IPS-18c (cell line): ENCODE measurements around the gene FTSJ1.
A peak's percentile ranks its signal among the peaks of the same experiment; 100 is the strongest.
"Not testable (repeated sequence)": the region's sequence is repeated elsewhere in the genome, so short reads cannot be mapped to it uniquely, and the experiment has no call there.

Source experiments
- H3K4me3 ChIP-seq: 2 replicates; pipeline ENCODE4 v1.7.0; 2013; ENCODE audit warnings: low read depth, mild to moderate bottlenecking, low read length, moderate library complexity; ENCODE audit not compliant: insufficient read depth
- H3K9me3 ChIP-seq: one replicate; pipeline ENCODE4 v1.6.1; 2013; ENCODE audit warnings: mild to moderate bottlenecking, low read length, moderate library complexity; ENCODE audit not compliant: control insufficient read depth, insufficient read depth

FTSJ1 gene

GRCh38 chrX:48475774-48476577, at the start of gene FTSJ1:
TSS of gene FTSJ1 (plus strand) at chrX:48476199. CDS start at chrX:48478048, 1,849 bp downstream.
- Histone ChIP-seq H3K4me3 (peak within 1 kb of the TSS; percentile 71), H3K9me3 (no peaks in the 10 kb centered on the region)

- not testable (repeated sequence) for H3K9me3 ChIP-seq, H3K4me3 ChIP-seq
Measured at GRCh38 chrX:48427027-48427716, 48.8 kb upstream of the FTSJ1 start.

GRCh38 chrX:48429606-48430005, 46.4 kb upstream of the FTSJ1 start:
- H3K4me3 ChIP-seq, H3K9me3 ChIP-seq: not testable (repeated sequence)

GRCh38 chrX:48430166-48430565, 45.8 kb upstream of the FTSJ1 start:
- not testable (repeated sequence) for H3K4me3 ChIP-seq, H3K9me3 ChIP-seq

- not testable (repeated sequence) for H3K9me3 ChIP-seq, H3K4me3 ChIP-seq
Measured at GRCh38 chrX:48433713-48434112, 42.3 kb upstream of the FTSJ1 start.

GRCh38 chrX:48447201-48447600, 28.8 kb upstream of the FTSJ1 start:
- H3K4me3 ChIP-seq, H3K9me3 ChIP-seq: not testable (repeated sequence)

- H3K9me3 ChIP-seq = no peaks in the 10 kb centered on the region
- H3K4me3 ChIP-seq = no peak overlapping the region
Measured at GRCh38 chrX:48450076-48450475, 25.9 kb upstream of the FTSJ1 start.

- Histone ChIP-seq H3K4me3 (no peak overlapping the region), H3K9me3 (peaks cover 4% of the 10 kb centered on the region)
Measured at GRCh38 chrX:48451708-48452107, 24.3 kb upstream of the FTSJ1 start.

GRCh38 chrX:48456628-48457331, 19.2 kb upstream of the FTSJ1 start:
- Histone ChIP-seq H3K4me3 (no peak overlapping the region), H3K9me3 (peaks cover 18% of the 10 kb centered on the region)

- no peak overlapping the region for H3K4me3 ChIP-seq
- peaks cover 23% of the 10 kb centered on the region for H3K9me3 ChIP-seq
Measured at GRCh38 chrX:48458711-48459110, 17.3 kb upstream of the FTSJ1 start.

- Histone ChIP-seq H3K9me3 (peaks cover 23% of the 10 kb centered on the region), H3K4me3 (no peak overlapping the region)
Measured at GRCh38 chrX:48459483-48459882, 16.5 kb upstream of the FTSJ1 start.

GRCh38 chrX:48460031-48460430, 16.0 kb upstream of the FTSJ1 start:
- H3K4me3 ChIP-seq = no peak overlapping the region; the same call in 1 of the 2 replicates

GRCh38 chrX:48460606-48461005, 15.4 kb upstream of the FTSJ1 start:
- peak overlapping the region; percentile 9; the same call in 1 of the 2 replicates for H3K4me3 ChIP-seq
- peaks cover 21% of the 10 kb centered on the region for H3K9me3 ChIP-seq

More at GRCh38 chrX:48460031-48460430, 16.0 kb upstream of the FTSJ1 start:
- H3K9me3 ChIP-seq = peaks cover 23% of the 10 kb centered on the region

GRCh38 chrX:48461830-48462229, 14.2 kb upstream of the FTSJ1 start:
- Histone ChIP-seq H3K9me3 (peaks cover 18% of the 10 kb centered on the region), H3K4me3 (no peak overlapping the region)

GRCh38 chrX:48465336-48465933, 10.6 kb upstream of the FTSJ1 start:
- Histone ChIP-seq H3K4me3 (no peak overlapping the region), H3K9me3 (peaks cover 10% of the 10 kb centered on the region)

GRCh38 chrX:48466696-48467095, 9.3 kb upstream of the FTSJ1 start:
- no peak overlapping the region for H3K4me3 ChIP-seq
- peaks cover 8% of the 10 kb centered on the region for H3K9me3 ChIP-seq

- H3K9me3 ChIP-seq = peaks cover 5% of the 10 kb centered on the region
- H3K4me3 ChIP-seq = no peak overlapping the region; the same call in 1 of the 2 replicates
Measured at GRCh38 chrX:48467281-48467761, 8.7 kb upstream of the FTSJ1 start.
